Femur (tissue), 1 donor: ENCODE results near the gene HOXA6.
A peak's percentile ranks its signal among the peaks of the same experiment; 100 is the strongest.

Experiments
- DNase-seq: peaks from one replicate; pipeline ENCODE4 v3.0.0-alpha.2; 2017

HOXA6 gene

DNA sequence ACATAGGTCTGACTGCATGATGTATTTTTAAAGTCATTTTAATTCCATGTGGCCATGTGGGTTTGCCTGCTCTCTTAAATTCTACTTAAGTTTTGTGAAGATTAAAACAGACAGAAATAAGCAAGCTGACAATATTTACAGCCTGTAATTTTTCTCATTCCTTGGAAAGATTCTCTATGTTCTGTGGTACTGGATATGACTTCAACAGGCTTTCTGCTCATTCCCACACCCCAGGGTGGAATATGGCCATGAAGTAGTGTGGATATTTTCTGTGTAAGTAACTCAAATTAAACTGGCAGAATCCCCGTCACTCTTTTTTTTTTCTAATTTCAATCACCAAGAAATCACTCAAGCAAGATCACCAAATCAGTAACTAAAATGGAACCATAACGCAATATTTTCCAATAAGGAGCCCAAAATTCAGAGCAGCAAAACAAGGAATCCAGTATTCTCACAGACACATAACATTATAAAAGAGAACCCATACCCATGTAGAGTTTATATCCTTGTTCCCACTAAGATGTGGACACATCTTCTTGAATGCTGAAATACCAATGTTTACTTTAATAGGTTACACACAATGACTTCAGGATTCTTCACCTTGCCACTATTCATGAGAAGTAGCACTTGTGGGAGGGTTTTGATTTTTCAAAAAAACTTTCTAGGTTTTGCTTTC, 9.8 kb downstream of the HOXA6 start:
- DNase-seq = no peak

DNA sequence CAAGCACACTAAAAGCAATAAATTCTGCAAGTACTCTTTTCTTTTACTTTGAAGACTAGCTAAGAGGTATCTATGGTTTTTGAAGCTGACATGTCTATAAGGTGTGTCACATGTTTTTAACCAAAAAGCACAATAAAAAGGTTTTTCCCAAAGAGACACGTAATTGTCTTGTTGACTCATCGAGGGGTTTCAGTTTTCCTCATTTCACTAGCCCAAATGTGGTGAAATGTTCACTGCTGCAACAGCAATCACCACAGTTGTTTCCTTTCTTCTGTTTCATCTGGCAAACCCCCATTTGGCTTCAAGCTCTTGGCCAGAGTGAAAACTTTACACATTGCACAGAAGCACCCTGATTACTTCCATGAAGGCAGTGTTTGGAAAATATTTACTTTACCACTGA, 13.2 kb downstream of the HOXA6 start:
- peak; percentile 57 for DNase-seq

DNA sequence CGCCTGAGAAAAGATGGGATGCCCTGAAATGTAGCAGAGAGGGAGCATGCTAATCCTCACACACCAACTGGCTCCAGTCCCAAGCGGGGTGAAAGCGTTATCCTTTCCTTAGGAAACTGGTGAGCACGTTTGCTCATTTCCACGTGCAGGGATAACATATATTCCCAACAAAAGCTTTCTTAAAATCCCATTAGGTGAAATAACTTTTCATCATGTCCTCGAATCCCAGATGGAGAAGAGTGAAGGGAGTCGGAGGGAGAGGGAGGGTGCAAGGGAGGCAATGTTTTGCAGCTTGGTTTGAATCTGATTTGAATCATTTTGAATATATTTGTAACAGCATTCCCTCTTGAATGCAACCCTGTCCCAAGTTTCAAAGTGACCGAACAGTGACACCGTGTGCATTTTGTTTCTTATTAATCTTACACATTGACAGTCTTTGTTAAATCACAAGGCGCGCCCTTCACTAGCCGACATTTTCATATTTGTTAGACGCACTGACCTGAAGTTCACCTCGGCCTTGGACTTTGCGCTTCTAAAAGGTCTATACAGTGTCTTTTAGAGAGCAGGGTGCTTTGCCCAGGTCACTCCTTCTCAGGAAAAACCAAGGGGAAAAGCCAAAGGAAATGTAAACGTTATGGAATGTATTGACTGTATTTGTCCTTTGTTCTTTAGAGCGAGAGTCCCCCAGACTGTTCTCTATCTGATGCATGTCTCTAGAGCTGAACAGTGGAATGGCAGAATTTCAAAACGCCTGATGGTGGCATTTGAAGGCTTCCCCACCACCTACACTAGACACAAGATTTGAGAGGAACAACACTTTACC, 14.0 kb downstream of the HOXA6 start:
- no peak for DNase-seq

DNA sequence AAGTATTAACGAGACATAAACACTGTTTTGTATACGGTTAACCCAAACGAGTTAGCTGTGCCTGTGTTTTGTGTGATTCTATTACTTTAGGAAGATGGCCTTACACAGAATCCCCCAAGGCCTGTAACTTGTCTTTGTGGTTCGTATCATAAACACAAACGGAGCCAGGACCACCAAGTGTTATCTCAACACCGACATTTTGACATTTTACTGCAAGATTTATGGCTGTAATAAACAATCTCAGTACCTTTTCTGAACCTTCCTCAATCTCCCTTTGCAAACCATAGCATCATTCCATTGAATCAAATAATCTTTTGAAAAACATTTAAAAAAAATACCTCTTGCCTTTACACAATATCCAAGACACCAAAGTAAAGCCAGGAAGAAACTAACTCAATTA, 14.6 kb downstream of the HOXA6 start:
- DNase-seq = no peak

DNA sequence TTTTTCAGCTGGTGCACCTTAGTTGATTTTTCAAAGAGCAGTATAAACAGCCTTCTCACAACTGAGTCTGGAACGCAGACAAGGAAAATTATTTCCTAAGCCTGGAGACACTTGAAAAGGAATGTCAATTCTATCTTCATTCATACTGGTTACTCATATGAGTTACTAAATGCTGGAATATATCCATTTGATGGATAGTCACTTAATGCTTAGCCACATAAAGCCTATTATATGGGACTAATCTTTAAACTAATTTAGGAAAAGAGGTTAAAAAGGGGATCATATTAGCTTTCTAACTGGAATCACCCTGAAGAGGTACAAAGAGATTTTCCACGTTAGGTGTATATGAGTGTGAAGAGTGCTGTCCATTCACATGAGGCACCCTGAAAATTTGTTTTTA, 15.4 kb downstream of the HOXA6 start:
- no peak for DNase-seq

DNA sequence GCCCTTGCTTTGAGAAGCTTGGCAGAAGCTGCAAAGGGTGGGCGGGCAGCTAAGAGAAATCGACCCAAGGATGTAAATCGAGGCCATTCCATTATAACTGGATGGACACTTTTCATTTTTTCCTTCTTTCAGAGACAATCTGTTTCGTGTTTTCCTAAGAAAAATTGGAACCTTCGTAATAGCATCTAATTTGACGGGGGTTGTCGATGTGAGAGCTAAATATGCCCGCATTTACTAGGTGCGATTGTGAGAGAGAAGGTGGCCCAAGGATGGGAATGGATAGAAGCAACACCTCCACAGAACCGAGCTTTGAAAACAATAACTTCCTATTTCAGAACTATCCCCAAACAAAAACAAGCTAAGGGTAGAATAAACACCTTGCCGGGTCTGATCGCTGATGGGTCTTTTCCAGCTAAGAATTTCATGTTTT, 16.2 kb downstream of the HOXA6 start:
- DNase-seq = no peak

DNA sequence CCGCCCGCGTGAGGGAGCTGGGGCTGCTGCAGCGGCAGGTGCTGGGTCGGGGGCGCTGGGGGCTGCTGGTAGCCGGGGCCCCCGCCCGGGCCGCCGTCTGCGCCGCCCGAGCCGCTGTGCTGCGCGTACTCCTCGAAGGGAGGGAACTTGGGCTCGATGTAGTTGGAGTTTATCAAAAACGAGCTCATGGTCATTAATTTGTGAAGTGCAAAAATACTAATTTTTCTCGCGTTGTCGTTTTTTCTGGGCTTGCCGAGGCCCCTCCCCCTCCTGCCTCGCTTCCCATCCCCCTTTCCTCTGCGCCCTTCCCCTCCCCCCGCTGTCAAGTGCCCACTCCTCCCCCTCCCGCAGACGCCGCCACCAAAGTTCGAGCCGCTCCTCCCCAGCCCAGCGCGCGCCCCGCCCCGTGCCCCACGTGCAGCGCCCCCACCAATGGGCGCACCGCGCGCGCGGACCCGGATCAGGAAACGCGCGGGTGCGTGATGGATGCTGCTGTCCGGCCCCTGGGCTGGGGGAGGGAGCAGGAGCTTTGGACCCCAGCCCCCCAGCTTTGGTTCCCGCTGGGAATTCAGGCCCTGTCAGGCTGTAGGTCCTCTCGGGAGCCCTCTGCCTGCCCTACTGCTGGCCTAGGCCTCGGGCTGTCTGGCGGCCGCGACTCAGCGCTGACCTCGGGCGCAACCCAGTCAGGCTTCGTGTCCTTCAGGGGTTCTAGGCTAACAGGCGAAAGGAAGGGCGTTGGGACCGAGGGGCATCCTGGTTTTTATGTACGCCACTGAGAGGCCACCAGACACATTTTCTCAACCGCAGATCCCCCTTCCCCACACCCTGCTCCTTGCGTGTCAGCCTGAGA, 16.8 kb downstream of the HOXA6 start, which contains the start of gene HOXA4:
HOXA4 (minus strand) TSS at position 218 of the 850 bp plus-strand sequence; CDS start at position 194, 24 bp downstream.
- DNase-seq = peak; percentile 96

DNA sequence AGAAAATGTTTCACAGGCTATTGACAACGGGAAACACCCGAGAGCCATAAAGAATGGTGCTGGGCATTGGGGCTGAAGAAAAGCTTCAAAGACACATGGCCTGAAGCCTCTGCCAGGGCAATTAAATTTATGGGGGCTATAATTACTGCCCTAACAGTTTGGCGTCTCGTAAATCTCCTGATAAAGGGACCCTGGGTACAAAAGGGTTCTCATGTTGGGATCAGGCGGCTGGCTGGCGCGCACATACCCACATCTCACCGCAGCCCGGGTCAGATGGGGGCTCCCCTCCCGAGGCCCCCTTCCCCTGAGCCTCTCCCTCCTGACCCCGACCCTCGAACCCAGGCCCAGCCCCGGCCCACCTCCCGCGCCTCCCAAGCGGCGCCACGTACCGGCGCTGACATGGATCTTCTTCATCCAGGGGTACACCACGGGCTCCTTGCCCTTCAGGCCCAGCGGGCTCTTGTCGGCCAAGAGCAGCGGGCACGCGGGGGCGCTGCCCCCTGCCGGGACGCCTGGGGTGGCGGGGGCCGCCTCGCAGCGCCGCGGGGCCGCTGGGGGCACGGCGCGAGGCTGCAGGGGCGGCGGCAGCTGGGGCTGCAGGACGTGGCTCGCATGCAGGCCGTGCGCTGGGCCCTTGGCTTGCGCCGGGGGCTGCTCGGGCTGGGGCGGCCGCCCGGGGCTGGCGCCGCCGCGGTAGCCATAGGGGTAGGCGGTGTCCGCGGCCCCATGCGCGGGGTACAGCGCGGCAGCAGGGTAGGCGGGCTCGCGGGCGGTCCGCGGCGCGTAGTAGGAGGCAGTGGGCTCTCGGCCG, 17.6 kb downstream of the HOXA6 start:
- peak; percentile 51 for DNase-seq

DNA sequence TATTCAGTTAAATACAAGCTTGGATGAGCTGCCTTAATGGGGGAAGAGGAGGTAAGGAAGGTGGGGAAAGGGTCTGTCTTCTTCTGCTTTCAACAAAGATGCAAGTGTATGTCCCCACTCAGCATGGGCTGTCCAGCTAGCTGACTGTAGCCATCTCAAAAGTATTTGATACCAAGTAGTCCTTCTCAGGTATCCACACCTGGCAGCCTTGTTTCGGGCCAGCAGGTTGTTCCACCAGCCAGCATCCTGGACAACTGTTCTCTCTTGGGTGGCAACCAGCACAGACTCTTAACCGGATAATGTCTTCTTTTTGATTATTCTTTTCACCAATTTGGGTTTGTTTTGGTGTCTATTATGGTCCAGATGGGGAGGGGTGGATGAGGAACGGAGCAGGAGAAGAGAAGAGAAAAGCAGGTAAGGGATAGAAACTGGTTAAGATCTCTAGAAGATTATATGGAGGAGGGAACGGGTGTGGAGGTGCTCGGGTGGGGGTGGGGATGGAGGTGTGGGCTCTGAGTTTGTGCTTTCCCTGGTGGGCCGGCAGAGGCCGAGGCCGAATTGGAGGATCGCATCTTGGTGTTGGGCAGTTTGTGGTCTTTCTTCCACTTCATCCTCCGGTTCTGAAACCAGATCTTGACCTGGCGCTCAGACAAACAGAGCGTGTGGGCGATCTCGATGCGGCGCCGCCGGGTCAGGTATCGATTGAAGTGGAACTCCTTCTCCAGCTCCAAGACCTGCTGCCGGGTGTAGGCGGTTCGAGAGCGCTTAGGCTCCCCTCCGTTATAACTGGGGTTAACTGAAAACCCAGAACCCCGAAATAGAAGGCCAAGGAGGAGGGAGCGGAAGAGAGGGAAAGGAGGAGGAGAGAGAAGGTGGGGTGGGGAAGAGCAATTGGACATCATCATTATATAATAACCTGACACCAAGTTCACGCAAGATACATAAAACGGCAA, 18.5 kb downstream of the HOXA6 start:
- DNase-seq = no peak

DNA sequence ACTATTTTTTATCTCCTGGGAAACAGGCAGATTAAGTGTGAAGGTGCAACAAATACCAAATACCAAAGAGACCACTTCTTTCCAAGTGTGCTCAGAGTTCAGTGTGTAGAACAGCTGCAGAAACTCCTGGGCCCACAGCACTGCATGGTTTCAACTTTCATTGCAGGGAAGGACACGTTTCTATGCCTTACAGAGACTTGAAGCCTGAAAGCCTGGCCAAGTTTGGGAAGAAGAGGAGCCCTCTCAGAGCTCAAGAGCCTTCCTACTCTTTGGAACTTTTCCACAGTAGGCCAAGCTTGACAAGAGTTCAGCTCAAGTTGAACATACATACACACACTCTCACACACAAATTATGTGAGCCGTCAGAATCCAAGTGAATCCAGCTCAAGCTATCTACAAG, 19.5 kb downstream of the HOXA6 start:
- DNase-seq = peak; percentile 74

DNA sequence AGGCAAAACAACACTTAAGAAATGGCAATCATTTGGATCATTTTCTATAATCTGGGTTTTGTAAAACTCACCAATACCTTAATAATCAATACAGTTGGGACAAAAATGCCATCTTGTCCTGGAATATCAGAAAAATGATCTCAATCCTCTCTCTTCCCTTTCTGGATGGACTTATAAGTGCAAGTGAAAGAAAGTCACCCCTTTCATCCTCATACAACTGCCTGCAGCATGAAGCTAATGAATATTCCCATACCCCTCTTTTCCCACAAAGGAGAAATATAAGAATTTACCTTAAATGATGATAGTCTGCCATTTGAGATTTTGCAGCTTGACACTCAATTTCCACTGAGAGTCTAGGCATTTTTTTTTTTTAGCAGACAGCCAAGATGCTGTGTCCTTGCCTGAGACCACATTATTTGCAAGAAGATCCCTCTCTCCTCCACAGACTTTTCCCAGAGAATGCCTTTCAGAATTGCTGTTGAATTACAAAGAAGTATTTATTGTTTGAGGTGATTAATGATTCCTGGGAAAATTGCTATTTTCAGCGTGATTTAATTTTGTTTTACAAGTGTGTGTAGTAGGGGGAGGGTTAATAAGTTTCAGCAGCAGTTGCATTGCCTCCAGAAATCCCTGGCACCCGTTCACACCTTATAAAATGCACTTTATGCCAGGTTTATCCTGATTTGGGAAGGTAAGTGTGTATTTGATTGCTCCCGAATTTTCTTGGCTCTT, 20.8 kb downstream of the HOXA6 start:
- DNase-seq = no peak

DNA sequence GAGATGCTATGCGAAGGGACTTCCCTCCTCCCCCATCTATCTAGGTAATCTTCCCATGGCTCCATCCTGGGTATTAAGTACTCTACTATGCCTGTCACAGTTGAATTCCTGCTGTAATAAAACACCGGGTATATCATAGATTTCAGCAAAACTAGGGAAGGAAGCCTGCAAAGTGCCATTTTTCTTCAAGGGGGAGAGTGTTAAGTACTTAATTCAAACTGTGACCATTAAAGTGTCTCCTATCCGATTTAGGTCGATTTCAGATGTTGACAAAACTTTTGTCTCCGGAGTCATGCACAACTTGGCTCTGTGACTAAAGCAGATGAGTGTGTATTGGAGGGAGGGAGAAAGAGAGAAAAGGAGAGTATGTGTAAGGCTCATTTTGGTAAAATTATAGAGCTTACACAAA, 21.6 kb downstream of the HOXA6 start:
- no peak for DNase-seq

DNA sequence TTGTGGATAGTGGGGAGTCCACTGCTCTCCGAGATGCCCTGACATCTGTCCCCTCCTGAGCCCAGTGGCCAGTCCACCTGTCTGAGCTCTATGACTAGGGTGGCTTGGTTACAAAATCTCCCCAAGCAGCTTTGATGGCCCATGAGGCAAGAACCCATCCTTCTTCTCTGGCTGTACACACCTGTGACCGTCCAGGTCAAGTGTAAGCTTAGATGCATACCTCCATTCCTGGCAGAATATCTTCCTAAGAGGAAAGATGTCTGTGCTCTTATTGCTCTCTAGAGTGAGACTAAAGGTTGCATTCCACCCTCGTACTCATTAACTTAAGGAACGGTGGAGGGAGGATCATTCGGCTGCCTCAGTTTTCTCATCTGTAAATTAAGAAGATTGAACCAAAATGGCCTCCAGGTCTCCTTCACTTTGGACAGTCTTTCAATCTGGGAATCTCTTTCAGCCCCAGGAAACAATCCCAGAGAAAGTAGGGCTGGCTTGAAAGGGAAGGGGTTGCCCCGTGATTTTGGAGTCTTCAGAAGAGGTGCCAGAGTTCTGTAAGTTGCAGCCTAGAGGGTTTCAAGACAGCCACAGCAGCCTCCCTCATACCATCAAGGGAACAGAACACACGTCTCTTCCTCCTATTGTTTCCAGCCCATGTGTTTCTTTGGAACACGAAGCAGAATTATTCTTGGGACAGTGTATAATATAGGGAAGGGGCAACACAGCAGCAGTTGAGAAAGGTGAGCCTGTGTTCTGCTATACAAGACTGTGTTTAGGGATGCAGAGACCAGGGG, 22.5 kb downstream of the HOXA6 start:
- no peak for DNase-seq

DNA sequence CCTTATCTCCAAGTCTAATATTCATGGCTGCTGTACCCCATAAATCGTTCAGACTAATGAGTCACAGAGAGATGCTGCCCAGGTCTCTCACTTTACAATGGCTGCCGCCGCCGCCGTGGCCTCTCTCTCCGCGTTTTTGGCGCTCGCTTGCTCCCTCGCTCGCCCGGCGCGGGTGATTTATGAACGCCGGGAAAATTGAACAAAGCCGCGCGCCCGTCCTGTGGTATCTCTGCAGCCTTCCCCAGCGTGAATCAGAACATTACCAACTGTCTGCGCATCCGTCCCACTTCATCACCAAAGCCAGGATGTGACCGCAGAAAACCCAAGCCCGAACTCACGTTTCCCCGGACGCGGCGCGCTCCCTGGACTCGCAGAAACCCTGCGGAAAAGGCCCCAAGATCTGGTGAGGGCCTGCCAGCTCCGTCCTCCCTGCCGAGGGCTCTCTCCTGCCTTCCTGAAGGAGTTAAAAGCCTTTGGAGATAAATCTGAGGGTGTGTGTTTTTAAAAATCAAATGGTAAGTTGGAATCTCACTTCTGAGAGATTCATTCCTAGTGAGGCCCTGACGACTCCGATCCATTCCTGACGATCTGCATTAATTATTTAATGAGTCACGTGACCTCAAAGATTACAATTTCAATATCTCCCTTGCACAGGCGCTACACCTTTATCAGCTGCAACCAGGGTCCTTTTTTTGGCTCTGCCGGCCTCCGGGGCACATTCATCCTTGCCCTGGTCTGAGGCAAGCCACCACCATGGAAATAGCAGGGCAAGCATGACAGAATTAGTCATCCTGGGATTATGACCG, 23.3 kb downstream of the HOXA6 start:
- DNase-seq = no peak

DNA sequence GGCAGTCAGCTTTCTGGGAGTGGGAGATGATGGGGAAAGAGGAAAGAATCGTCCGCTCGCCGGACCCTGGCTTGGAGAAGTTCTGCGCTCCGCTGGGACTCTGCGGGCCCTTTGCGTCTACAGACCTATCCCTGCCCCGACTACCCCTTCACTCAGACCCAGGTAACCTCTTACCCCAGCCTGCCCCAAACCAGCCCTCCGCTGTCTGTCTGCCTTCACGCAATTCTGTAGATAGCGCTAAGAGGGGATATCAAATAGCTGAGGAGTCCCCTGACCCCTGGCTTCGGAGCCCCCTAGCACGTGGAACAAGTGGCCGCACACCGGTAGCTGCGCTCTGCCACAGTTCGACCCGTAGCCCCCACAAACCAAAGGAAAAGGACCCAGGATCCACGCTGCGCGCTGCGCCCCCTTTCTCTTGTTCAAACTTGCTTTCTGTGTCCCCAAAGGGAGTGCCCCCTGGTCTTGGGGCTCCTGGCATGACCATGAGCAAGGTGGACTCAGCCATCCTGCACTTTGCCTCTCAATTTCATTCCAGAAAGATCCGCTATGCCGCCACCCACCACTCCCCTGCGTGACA, 24.0 kb downstream of the HOXA6 start:
- no peak for DNase-seq

DNA sequence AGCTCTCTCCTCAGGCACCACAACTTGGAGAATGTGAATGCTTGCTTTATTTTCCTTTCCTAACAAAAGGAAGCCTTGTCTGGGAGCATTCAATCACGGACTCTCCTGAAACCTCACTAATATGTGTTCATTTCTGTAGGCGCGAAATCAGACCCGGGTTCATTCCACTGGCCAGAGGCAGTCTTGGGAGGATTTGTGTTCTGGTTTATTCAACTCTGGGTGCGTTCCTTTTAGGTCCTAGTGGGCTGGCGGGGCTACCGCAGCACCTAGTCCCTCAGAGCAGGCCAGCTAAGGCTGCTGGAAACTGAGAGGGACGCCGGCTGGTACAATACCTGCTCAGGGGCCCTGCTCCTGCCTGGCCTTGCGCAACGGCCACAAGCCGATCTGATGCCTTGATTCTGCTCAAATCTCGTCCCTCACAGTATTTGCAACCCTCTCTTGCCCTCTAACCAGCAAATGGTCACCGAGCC, 24.5 kb downstream of the HOXA6 start:
- DNase-seq = peak; percentile 30

DNA sequence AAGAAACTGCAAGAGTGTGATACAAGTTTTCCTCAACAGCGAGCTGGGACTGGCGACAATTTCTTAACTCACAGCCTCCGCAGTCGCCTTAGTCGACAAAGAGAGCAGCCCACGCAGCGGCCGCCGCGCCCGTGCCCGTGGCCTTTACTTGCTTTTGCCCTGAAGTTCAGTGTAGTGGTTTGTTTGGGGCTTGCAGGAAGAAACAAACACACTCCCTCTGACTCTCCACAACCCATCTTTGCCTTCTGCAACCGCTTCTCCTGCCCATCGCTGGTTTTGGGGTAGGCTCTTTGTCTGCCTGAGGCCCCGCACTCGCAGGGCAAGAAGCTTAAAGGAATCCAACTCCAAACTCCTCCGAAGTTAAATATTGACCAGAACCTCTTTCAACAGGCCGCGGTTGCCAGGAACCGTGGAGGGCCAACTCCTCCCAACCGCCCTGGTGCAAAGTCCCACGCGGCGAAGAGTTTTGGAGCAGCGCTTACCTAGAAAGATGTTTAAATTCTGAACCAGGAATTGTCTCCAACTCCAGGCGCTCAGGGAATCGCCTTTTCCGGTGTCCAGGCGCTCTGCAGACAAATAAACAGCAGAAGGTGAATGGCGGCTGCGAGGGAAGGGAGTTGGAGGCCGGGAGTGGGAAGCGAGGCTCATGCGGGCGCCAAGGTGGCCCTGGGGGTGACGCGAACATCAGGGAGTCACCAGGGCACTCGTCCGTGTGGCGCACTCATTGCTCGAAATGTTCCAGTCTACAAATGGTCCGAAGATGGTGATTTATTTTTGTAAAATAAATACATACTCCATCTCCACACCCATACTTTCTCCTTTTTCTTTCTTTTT, 25.3 kb downstream of the HOXA6 start:
- peak; percentile 21 for DNase-seq
